Measurements from ENCODE around the gene IMMP2L. TPM values are rescaled to one million over a fixed set of nuclear protein-coding genes. Genes with fewer than 3 reads are reported as not detected.

The IMMP2L gene
- total and polyA plus RNA-seq, 2 donors (not counting 3 experiments of a cell fraction or from before 2014, with no cell fraction given): 9.9 to 11.8 TPM

- intact Hi-C loops (cut with micrococcal nuclease): no loop called here
- Histone ChIP-seq H3K36me3 (ENCODE audit: control insufficient read depth in 2 of 2, extremely low read depth in 1 of 2, insufficient read depth in 2 of 2, low read length in 2 of 2) (no peaks in the 10 kb centered on the region), H3K9me3 (replicated peaks; ENCODE audit: control insufficient read depth, insufficient read depth, low read length) (no peaks in the 10 kb centered on the region), H3K4me2 (ENCODE audit: insufficient read depth, low read length) (no peak overlapping the region), H3K27me3 (ENCODE audit: control insufficient read depth in 2 of 2, insufficient read depth in 2 of 2, low read length in 2 of 2) (no peaks in the 10 kb centered on the region), H2AFZ (ENCODE audit: low read depth, low read length) (no peak overlapping the region), H3K9ac (replicated peaks; ENCODE audit: extremely low read depth, insufficient read depth, low read length) (no peak overlapping the region), H4K20me1 (replicated peaks; ENCODE audit: control insufficient read depth, extremely low read depth, insufficient read depth, low read length) (no peaks in the 10 kb centered on the region), H3K4me3 (replicated peaks in 1 of 3; ENCODE audit: insufficient read depth in 1 of 3, low read depth in 1 of 3, low read length in 3 of 3) (no peak overlapping the region), H3K79me2 (ENCODE audit: control insufficient read depth, insufficient read depth, low read length) (no peaks in the 10 kb centered on the region), H3K4me1 (ENCODE audit: control insufficient read depth, extremely low read depth, insufficient read depth, low read length) (peaks cover 10% of the 10 kb centered on the region), H3K27ac (ENCODE audit: insufficient read depth, low read depth, low read length) (no peak overlapping the region), H3K9me1 (replicated peaks; ENCODE audit: control insufficient read depth, extremely low read depth, insufficient read depth, low read length) (no peaks in the 10 kb centered on the region)
- TF ChIP-seq FOS (IDR thresholded peaks at IDR 0.05; ENCODE audit: borderline replicate concordance, insufficient read depth, low read length) (no peak), MYC (IDR thresholded peaks at IDR 0.05; ENCODE audit: low read depth, low read length) (no peak), CTCF (IDR thresholded peaks at IDR 0.05; ENCODE audit: extremely low read depth in 1 of 2, insufficient read depth in 1 of 2, low read depth in 1 of 2, low read length in 2 of 2) (no peak), EZH2 (IDR thresholded peaks at IDR 0.05; ENCODE audit: borderline replicate concordance, low read depth, low read length, severe bottlenecking) (no peak), GATA2 (IDR thresholded peaks at IDR 0.05; ENCODE audit: insufficient read depth, insufficient read length, low read depth, low read length) (no peak), MAX (IDR thresholded peaks at IDR 0.05; ENCODE audit: insufficient read depth, insufficient read length) (no peak), JUN (IDR thresholded peaks at IDR 0.05; ENCODE audit: borderline replicate concordance, insufficient read depth, insufficient read length, low read depth) (no peak), POLR2A (IDR thresholded peaks at IDR 0.05; ENCODE audit: low read depth, low read length) (no peak), POLR2AphosphoS5 (IDR thresholded peaks at IDR 0.05; ENCODE audit: insufficient read depth, low read depth, low read length) (no peak)
- ChIA-PET POLR2A (no interaction called here), CTCF (interaction anchor here (0.9 to 1.9 kb wide), 4 partner anchors 8 to 254 kb away, joined by 3 to 10 read pairs (median 6); no protein-coding TSS in a partner anchor)
- dilution Hi-C loops (cut with MboI; ENCODE audit: extremely low pct_ligation_motif_present, low sequenced_read_pairs): no loop called here
- BruUV-seq (replicated peaks): no TSS peak
- FAIRE-seq: no peak
- DNase-seq (ENCODE audit: low read depth, low spot score): peak; percentile 25
Measured at GRCh38 chr7:111392294-111392693, 170.0 kb downstream of the IMMP2L start.
